ENCODE results near the gene RET.

Gene RET

GRCh38 chr10:43061760-43062159 lies 15.1 kb upstream of the RET start:
- Histone ChIP-seq H3K9ac (ENCODE audit: low read depth in 1 of 2, low read length in 2 of 2) (no peak overlapping the region), H3K4me1 (ENCODE audit: control insufficient read depth in 1 of 2, insufficient read depth in 2 of 2, low read length in 2 of 2) (peaks cover 10 to 11% of the 10 kb centered on the region in 2 donors), H3K27ac (ENCODE audit: low read depth, low read length) (no peak overlapping the region), H3K36me3 (ENCODE audit: control insufficient read depth in 1 of 2, insufficient read depth in 2 of 2, low read length in 2 of 2) (no peaks in the 10 kb centered on the region), H3K4me3 (ENCODE audit: low read depth in 1 of 2, low read length in 2 of 2) (no peak overlapping the region), H3K27me3 (ENCODE audit: control insufficient read depth in 1 of 2, insufficient read depth in 2 of 2, low read length in 2 of 2) (no peaks in the 10 kb centered on the region), H3K9me3 (ENCODE audit: control insufficient read depth in 1 of 2, low read length in 2 of 2) (no peaks in the 10 kb centered on the region)

- no peak overlapping the region for H3K27ac ChIP-seq (ENCODE audit: low read depth, low read length)
These were observed 14.3 kb upstream of the RET start for GRCh38 chr10:43062402-43063160.

GRCh38 chr10:43064331-43065075 lies 12.4 kb upstream of the RET start:
- no peaks in the 10 kb centered on the region for H3K27me3 ChIP-seq (ENCODE audit: control insufficient read depth in 1 of 2, insufficient read depth in 2 of 2, low read length in 2 of 2)
- H3K4me1 ChIP-seq (ENCODE audit: control insufficient read depth in 1 of 2, insufficient read depth in 2 of 2, low read length in 2 of 2), result peaks cover 10% of the 10 kb centered on the region in 2 donors
- H3K4me3 ChIP-seq (ENCODE audit: low read depth in 1 of 2, low read length in 2 of 2), result no peak overlapping the region
- H3K36me3 ChIP-seq (ENCODE audit: control insufficient read depth in 1 of 2, insufficient read depth in 2 of 2, low read length in 2 of 2), result no peaks in the 10 kb centered on the region
- H3K9ac ChIP-seq (ENCODE audit: low read depth in 1 of 2, low read length in 2 of 2), result no peak overlapping the region
- no peaks in the 10 kb centered on the region for H3K9me3 ChIP-seq (ENCODE audit: control insufficient read depth in 1 of 2, low read length in 2 of 2)
- no peak overlapping the region for H3K27ac ChIP-seq (ENCODE audit: low read depth, low read length)

More at GRCh38 chr10:43062402-43063160, 14.3 kb upstream of the RET start:
- no peaks in the 10 kb centered on the region for H3K9me3 ChIP-seq (ENCODE audit: control insufficient read depth in 1 of 2, low read length in 2 of 2)
- H3K9ac ChIP-seq (ENCODE audit: low read depth in 1 of 2, low read length in 2 of 2), result no peak overlapping the region
- no peak overlapping the region for H3K4me3 ChIP-seq (ENCODE audit: low read depth in 1 of 2, low read length in 2 of 2)
- no peaks in the 10 kb centered on the region for H3K27me3 ChIP-seq (ENCODE audit: control insufficient read depth in 1 of 2, insufficient read depth in 2 of 2, low read length in 2 of 2)
- no peaks in the 10 kb centered on the region for H3K36me3 ChIP-seq (ENCODE audit: control insufficient read depth in 1 of 2, insufficient read depth in 2 of 2, low read length in 2 of 2)
- H3K4me1 ChIP-seq (ENCODE audit: control insufficient read depth in 1 of 2, insufficient read depth in 2 of 2, low read length in 2 of 2), result peaks cover 10 to 11% of the 10 kb centered on the region in 2 donors

GRCh38 chr10:43065234-43065633 lies 11.6 kb upstream of the RET start:
- no peaks in the 10 kb centered on the region for H3K36me3 ChIP-seq (ENCODE audit: control insufficient read depth in 1 of 2, insufficient read depth in 2 of 2, low read length in 2 of 2)
- H3K4me3 ChIP-seq (ENCODE audit: low read depth in 1 of 2, low read length in 2 of 2), result no peak overlapping the region
- H3K27me3 ChIP-seq (ENCODE audit: control insufficient read depth in 1 of 2, insufficient read depth in 2 of 2, low read length in 2 of 2), result no peaks in the 10 kb centered on the region
- H3K9ac ChIP-seq (ENCODE audit: low read depth in 1 of 2, low read length in 2 of 2), result no peak overlapping the region
- H3K9me3 ChIP-seq (ENCODE audit: control insufficient read depth in 1 of 2, low read length in 2 of 2), result no peaks in the 10 kb centered on the region
- H3K27ac ChIP-seq (ENCODE audit: low read depth, low read length), result no peak overlapping the region
- H3K4me1 ChIP-seq (ENCODE audit: control insufficient read depth in 1 of 2, insufficient read depth in 2 of 2, low read length in 2 of 2), result peaks cover 3% of the 10 kb centered on the region in 2 donors

- Histone ChIP-seq H3K27me3 (ENCODE audit: control insufficient read depth in 1 of 2, insufficient read depth in 2 of 2, low read length in 2 of 2) (no peaks in the 10 kb centered on the region), H3K36me3 (ENCODE audit: control insufficient read depth in 1 of 2, insufficient read depth in 2 of 2, low read length in 2 of 2) (no peaks in the 10 kb centered on the region), H3K27ac (ENCODE audit: low read depth, low read length) (no peak overlapping the region), H3K4me1 (ENCODE audit: control insufficient read depth in 1 of 2, insufficient read depth in 2 of 2, low read length in 2 of 2) (no peaks in the 10 kb centered on the region), H3K9me3 (ENCODE audit: control insufficient read depth in 1 of 2, low read length in 2 of 2) (no peaks in the 10 kb centered on the region), H3K4me3 (ENCODE audit: low read depth in 1 of 2, low read length in 2 of 2) (no peak overlapping the region), H3K9ac (ENCODE audit: low read depth in 1 of 2, low read length in 2 of 2) (no peak overlapping the region)
These were observed 11.1 kb upstream of the RET start for GRCh38 chr10:43065761-43066160.

- no peaks in the 10 kb centered on the region for H3K36me3 ChIP-seq (ENCODE audit: control insufficient read depth in 1 of 2, insufficient read depth in 2 of 2, low read length in 2 of 2)
- no peaks in the 10 kb centered on the region for H3K27me3 ChIP-seq (ENCODE audit: control insufficient read depth in 1 of 2, insufficient read depth in 2 of 2, low read length in 2 of 2)
- H3K9me3 ChIP-seq (ENCODE audit: control insufficient read depth in 1 of 2, low read length in 2 of 2), result no peaks in the 10 kb centered on the region
- no peak overlapping the region for H3K9ac ChIP-seq (ENCODE audit: low read depth in 1 of 2, low read length in 2 of 2)
- no peak overlapping the region for H3K4me3 ChIP-seq (ENCODE audit: low read depth in 1 of 2, low read length in 2 of 2)
- H3K4me1 ChIP-seq (ENCODE audit: control insufficient read depth in 1 of 2, insufficient read depth in 2 of 2, low read length in 2 of 2), result no peaks in the 10 kb centered on the region
- no peak overlapping the region for H3K27ac ChIP-seq (ENCODE audit: low read depth, low read length)
These were observed 10.4 kb upstream of the RET start for GRCh38 chr10:43066481-43066880.

GRCh38 chr10:43067391-43068135 lies 9.3 kb upstream of the RET start:
- Histone ChIP-seq H3K9ac (ENCODE audit: low read depth in 1 of 2, low read length in 2 of 2) (no peak overlapping the region), H3K27me3 (ENCODE audit: control insufficient read depth in 1 of 2, insufficient read depth in 2 of 2, low read length in 2 of 2) (no peaks in the 10 kb centered on the region), H3K9me3 (ENCODE audit: control insufficient read depth in 1 of 2, low read length in 2 of 2) (no peaks in the 10 kb centered on the region), H3K4me3 (ENCODE audit: low read depth in 1 of 2, low read length in 2 of 2) (no peak overlapping the region), H3K36me3 (ENCODE audit: control insufficient read depth in 1 of 2, insufficient read depth in 2 of 2, low read length in 2 of 2) (no peaks in the 10 kb centered on the region), H3K27ac (ENCODE audit: low read depth, low read length) (no peak overlapping the region), H3K4me1 (ENCODE audit: control insufficient read depth in 1 of 2, insufficient read depth in 2 of 2, low read length in 2 of 2) (no peaks in the 10 kb centered on the region)

GRCh38 chr10:43068136-43068395 lies 8.8 kb upstream of the RET start:
- Histone ChIP-seq H3K9me3 (ENCODE audit: control insufficient read depth in 1 of 2, low read length in 2 of 2) (no peaks in the 10 kb centered on the region), H3K4me3 (ENCODE audit: low read depth in 1 of 2, low read length in 2 of 2) (no peak overlapping the region), H3K9ac (ENCODE audit: low read depth in 1 of 2, low read length in 2 of 2) (no peak overlapping the region), H3K4me1 (ENCODE audit: control insufficient read depth in 1 of 2, insufficient read depth in 2 of 2, low read length in 2 of 2) (no peaks in the 10 kb centered on the region), H3K27ac (ENCODE audit: low read depth, low read length) (no peak overlapping the region), H3K36me3 (ENCODE audit: control insufficient read depth in 1 of 2, insufficient read depth in 2 of 2, low read length in 2 of 2) (no peaks in the 10 kb centered on the region), H3K27me3 (ENCODE audit: control insufficient read depth in 1 of 2, insufficient read depth in 2 of 2, low read length in 2 of 2) (no peaks in the 10 kb centered on the region)

GRCh38 chr10:43068471-43069210 lies 8.2 kb upstream of the RET start:
- peaks cover 0 to 1% of the 10 kb centered on the region in 2 donors for H3K27me3 ChIP-seq (ENCODE audit: control insufficient read depth in 1 of 2, insufficient read depth in 2 of 2, low read length in 2 of 2)
- no peak overlapping the region for H3K27ac ChIP-seq (ENCODE audit: low read depth, low read length)
- H3K4me3 ChIP-seq (ENCODE audit: low read depth in 1 of 2, low read length in 2 of 2), result no peak overlapping the region
- H3K9ac ChIP-seq (ENCODE audit: low read depth in 1 of 2, low read length in 2 of 2), result no peak overlapping the region
- no peaks in the 10 kb centered on the region for H3K4me1 ChIP-seq (ENCODE audit: control insufficient read depth in 1 of 2, insufficient read depth in 2 of 2, low read length in 2 of 2)
- H3K9me3 ChIP-seq (ENCODE audit: control insufficient read depth in 1 of 2, low read length in 2 of 2), result no peaks in the 10 kb centered on the region
- H3K36me3 ChIP-seq (ENCODE audit: control insufficient read depth in 1 of 2, insufficient read depth in 2 of 2, low read length in 2 of 2), result no peaks in the 10 kb centered on the region

- H3K4me3 ChIP-seq (ENCODE audit: low read depth in 1 of 2, low read length in 2 of 2), result no peak overlapping the region
- no peaks in the 10 kb centered on the region for H3K36me3 ChIP-seq (ENCODE audit: control insufficient read depth in 1 of 2, insufficient read depth in 2 of 2, low read length in 2 of 2)
- no peaks in the 10 kb centered on the region for H3K4me1 ChIP-seq (ENCODE audit: control insufficient read depth in 1 of 2, insufficient read depth in 2 of 2, low read length in 2 of 2)
- no peak overlapping the region for H3K27ac ChIP-seq (ENCODE audit: low read depth, low read length)
- H3K9me3 ChIP-seq (ENCODE audit: control insufficient read depth in 1 of 2, low read length in 2 of 2), result no peaks in the 10 kb centered on the region
- H3K9ac ChIP-seq (ENCODE audit: low read depth in 1 of 2, low read length in 2 of 2), result no peak overlapping the region
- H3K27me3 ChIP-seq (ENCODE audit: control insufficient read depth in 1 of 2, insufficient read depth in 2 of 2, low read length in 2 of 2), result peaks cover 0 to 4% of the 10 kb centered on the region in 2 donors
These were observed 7.7 kb upstream of the RET start for GRCh38 chr10:43069211-43069515.
